Thoracic aorta (tissue), 2 donors: ENCODE data around the gene MYH10. TPM values are rescaled to one million over a fixed set of nuclear protein-coding genes. Genes with fewer than 3 reads are reported as not detected.

ENCODE experiments used
- ATAC-seq: fragments of 150-250 bp; one replicate; pipeline ENCODE4 v1.8.0; 2017; ENCODE audit warnings: low read depth; ENCODE audit not compliant: insufficient number of reproducible peaks, low FRiP score
- DNase-seq: peaks from one replicate; pipeline ENCODE4 v3.0.0-alpha.2; 2020; ENCODE audit warnings: low spot score
- H3K27ac ChIP-seq, 2 donors: fragments of 200-600 bp; sonication (generic); 1 replicate in 1 of 2; 2 replicates in 1 of 2; pipeline ENCODE4 v1.5.1; 2016; ENCODE audit warnings: mild to moderate bottlenecking in 2 of 2, moderate library complexity in 2 of 2
- H3K27me3 ChIP-seq: fragments of 200-600 bp; sonication (generic); replicated peaks from 2 replicates; pipeline ENCODE4 v1.6.0; 2016; ENCODE audit warnings: mild to moderate bottlenecking; ENCODE audit not compliant: insufficient read depth
- H3K36me3 ChIP-seq: fragments of 200-600 bp; sonication (generic); one replicate; pipeline ENCODE4 v1.5.1; 2016
- H3K4me1 ChIP-seq, 2 donors: fragments of 200-600 bp; sonication (generic); 1 replicate in 1 of 2; 2 replicates in 1 of 2; pipeline versions ENCODE4 v1.5.1 to v1.6.0; 2016; ENCODE audit warnings: low read depth in 2 of 2, mild to moderate bottlenecking in 1 of 2; ENCODE audit not compliant: control insufficient read depth in 1 of 2
- H3K4me3 ChIP-seq: fragments of 200-600 bp; sonication (generic); 2 replicates; pipeline ENCODE4 v1.5.1; 2016; ENCODE audit warnings: mild to moderate bottlenecking
- H3K9me3 ChIP-seq: fragments of 200-600 bp; sonication (generic); 2 replicates; pipeline ENCODE4 v1.5.1; 2016
- CTCF ChIP-seq: fragments of 200-600 bp; sonication (generic); IDR thresholded peaks from one replicate; pipeline ENCODE4 v1.5.1; 2019; ENCODE audit warnings: antibody characterized with exemption
- total RNA-seq, 2 donors: library from RNA; depleted of rRNA; stranded (reverse); fragments of >200 nt; gene quantifications; one replicate each; pipeline versions ENCODE4 v1.1.0 to v1.2.3, GENCODE V29; 2016

The MYH10 gene
- total RNA-seq, 2 donors from 2014 or later = 1,436 to 1,719 TPM

DNA sequence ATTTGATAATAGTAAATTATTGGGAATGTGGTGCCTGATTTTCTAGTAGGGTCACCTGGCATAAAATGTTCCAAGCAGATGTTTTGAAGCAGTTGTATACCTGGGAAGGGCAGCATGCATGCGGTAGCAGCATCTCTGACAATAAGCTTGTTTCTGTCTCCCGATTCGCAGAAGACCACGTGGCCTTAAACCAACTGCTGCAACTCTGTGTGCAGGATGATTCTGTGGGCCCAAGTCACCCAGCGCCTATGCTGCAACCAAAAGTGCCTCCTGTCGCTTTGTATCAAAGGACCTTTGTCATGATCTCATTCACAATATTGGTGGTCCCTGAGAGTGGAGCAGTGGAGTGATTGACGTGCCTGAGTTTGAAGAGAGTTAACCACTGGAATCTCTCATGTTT is 186.8 kb downstream of the MYH10 start:
- DNase-seq = no peak
- no peak for TF ChIP-seq CTCF
- no peak for ATAC-seq
- H3K9me3 ChIP-seq = no peaks in the 10 kb centered on the region
- no peaks in the 10 kb centered on the region for H3K27me3 ChIP-seq
- H3K4me1 ChIP-seq = peaks cover 8 to 60% of the 10 kb centered on the region in 2 donors
- no peak overlapping the region for H3K27ac ChIP-seq
- no peak overlapping the region for H3K4me3 ChIP-seq
- peaks cover 37% of the 10 kb centered on the region for H3K36me3 ChIP-seq

DNA sequence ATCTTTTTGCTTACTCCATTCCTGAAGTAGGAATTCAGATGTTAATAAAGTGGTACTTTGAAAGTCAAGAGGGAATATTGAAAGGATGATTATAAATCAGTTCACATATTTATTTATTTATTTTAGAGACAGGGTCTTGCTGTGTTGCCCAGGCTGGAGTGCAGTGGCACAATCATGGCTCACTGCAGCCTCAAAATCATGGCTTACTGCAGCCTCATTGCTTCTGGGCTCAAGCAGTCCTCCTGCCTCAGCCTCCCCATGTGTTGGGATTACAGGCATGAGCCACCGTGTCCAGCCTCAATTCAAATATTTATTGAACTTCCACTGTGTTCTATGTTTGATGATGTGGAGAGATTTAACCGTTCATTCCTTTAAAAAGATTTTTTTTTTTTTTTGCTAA is 188.2 kb downstream of the MYH10 start:
- Histone ChIP-seq H3K27me3 (no peaks in the 10 kb centered on the region), H3K4me3 (no peak overlapping the region), H3K9me3 (no peaks in the 10 kb centered on the region), H3K4me1 (peaks cover 20 to 73% of the 10 kb centered on the region in 2 donors), H3K27ac (no peak overlapping the region), H3K36me3 (peaks cover 30% of the 10 kb centered on the region)
- no peak for TF ChIP-seq CTCF
- DNase-seq (no peak), ATAC-seq (no peak)

DNA sequence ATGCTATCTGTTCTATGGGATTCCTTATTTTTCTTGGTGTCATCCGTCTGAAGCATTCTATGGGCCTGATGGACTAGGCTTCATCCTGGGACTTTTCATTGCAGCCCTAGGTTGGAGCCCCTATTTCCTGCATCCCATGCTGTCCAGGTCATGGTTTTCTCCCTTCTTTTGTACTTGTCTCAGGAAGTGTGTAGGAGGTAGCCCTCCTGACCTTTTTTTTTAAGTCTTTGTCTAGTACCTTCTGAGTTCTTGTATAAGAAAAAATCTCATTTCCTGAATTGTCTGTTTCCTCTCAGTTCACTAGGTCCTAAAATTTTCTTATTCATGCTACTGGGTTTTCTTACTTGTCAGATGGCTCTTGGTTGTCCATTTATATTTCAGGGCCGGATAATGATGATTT is 188.8 kb downstream of the MYH10 start:
- no peak for ATAC-seq
- Histone ChIP-seq H3K9me3 (no peaks in the 10 kb centered on the region), H3K4me1 (peaks cover 23 to 68% of the 10 kb centered on the region in 2 donors), H3K36me3 (peaks cover 24% of the 10 kb centered on the region), H3K27me3 (no peaks in the 10 kb centered on the region), H3K27ac (no peak overlapping the region), H3K4me3 (no peak overlapping the region)
- no peak for TF ChIP-seq CTCF
- DNase-seq = no peak

DNA sequence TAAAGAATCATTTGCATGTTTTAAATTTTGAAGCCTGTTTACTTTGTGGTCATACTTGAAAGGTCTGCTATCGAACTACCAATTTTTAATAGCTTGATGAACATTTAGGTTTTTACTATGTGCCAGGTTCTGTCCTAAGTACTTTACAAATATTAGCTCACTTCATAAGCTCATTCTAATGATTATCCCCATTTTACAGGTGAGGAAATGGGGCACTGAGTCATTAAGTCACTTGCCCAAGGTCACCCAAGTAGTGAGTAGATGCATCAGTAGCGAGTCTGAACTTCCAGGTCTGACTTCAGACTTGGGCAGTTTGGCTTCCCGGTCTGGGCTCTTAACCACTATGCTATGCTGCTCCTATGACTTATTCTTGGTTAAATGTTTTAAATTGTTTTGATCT is 190.8 kb downstream of the MYH10 start:
- no peak overlapping the region for H3K4me3 ChIP-seq
- peaks cover 26 to 65% of the 10 kb centered on the region in 2 donors for H3K4me1 ChIP-seq
- no peak for TF ChIP-seq CTCF
- peaks cover 8% of the 10 kb centered on the region for H3K36me3 ChIP-seq
- DNase-seq (no peak), ATAC-seq (no peak)
- H3K27me3 ChIP-seq = no peaks in the 10 kb centered on the region
- H3K9me3 ChIP-seq = no peaks in the 10 kb centered on the region
- no peak overlapping the region for H3K27ac ChIP-seq

- no peak overlapping the region for H3K4me3 ChIP-seq
- no peak overlapping the region for H3K27ac ChIP-seq
- ATAC-seq (no peak), DNase-seq (no peak)
- H3K36me3 ChIP-seq = peaks cover 4% of the 10 kb centered on the region
- H3K4me1 ChIP-seq = peaks cover 26 to 55% of the 10 kb centered on the region in 2 donors
- TF ChIP-seq CTCF = no peak
- no peaks in the 10 kb centered on the region for H3K27me3 ChIP-seq
- H3K9me3 ChIP-seq = no peaks in the 10 kb centered on the region
These were observed 192.1 kb downstream of the MYH10 start for GRCh38 chr17:8438441-8438840.
